ENCODE results near the gene TMEM203.

DNA sequence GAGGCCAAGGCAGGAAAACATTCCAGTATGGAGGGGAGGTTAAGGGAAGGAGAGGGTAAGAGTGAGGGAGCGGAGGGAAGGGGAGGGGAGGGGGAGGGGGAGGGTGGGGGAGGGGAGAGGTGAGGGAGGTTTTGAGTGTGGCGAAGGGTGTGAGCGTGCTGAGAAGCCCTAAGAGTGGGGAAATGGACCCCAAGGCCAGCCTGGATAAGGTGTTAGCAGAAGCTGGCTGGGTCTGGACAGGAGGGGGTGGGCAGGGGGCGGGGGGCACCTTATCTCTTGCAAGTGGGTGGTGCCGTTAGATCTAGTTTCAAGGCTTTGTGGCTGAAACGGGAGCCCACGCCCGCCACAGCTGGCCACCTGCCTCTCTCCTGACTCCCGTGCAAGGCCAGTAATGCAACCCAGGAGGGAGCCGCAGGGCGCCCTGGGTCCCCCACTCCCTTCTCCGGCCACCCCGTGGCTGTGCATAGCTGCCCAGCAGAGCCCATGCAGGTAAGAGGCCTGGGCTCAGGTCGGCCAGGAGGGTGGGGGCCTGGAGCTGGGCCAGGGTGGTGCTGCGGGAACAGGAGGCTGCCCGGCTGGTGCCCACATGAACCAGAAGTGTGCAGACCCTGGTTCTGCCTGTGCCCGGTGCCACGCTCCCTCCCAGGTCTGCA, 22.5 kb upstream of the TMEM203 start:
- TF ChIP-seq, protein P1, sequence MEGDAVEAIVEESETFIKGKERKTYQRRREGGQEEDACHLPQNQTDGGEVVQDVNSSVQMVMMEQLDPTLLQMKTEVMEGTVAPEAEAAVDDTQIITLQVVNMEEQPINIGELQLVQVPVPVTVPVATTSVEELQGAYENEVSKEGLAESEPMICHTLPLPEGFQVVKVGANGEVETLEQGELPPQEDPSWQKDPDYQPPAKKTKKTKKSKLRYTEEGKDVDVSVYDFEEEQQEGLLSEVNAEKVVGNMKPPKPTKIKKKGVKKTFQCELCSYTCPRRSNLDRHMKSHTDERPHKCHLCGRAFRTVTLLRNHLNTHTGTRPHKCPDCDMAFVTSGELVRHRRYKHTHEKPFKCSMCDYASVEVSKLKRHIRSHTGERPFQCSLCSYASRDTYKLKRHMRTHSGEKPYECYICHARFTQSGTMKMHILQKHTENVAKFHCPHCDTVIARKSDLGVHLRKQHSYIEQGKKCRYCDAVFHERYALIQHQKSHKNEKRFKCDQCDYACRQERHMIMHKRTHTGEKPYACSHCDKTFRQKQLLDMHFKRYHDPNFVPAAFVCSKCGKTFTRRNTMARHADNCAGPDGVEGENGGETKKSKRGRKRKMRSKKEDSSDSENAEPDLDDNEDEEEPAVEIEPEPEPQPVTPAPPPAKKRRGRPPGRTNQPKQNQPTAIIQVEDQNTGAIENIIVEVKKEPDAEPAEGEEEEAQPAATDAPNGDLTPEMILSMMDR (IDR thresholded peaks at IDR 0.05) = no peak
- no peak for TF ChIP-seq POLR2A (IDR thresholded peaks at IDR 0.05)
